GM08714 (cell line): ENCODE results near the gene ITGB8.

ENCODE experiments used
- H3K4me3 ChIP-seq: fragments of 200-500 bp; sonication (Bioruptor generic); 2 replicates; pipeline ENCODE4 v1.5.1; 2014; ENCODE audit warnings: mild to moderate bottlenecking, low read length, inconsistent platforms
- ZNF274 ChIP-seq: IDR thresholded peaks from 2 replicates; pipeline ENCODE4 v1.6.1; 2012; ENCODE audit warnings: mild to moderate bottlenecking, low read depth, low read length

ITGB8 gene

GRCh38 chr7:20438694-20439376, 108.1 kb downstream of the ITGB8 start:
- no peak for TF ChIP-seq ZNF274
- H3K4me3 ChIP-seq = no peak overlapping the region; the same call in 1 of the 2 replicates

GRCh38 chr7:20439416-20440185, 108.9 kb downstream of the ITGB8 start:
- no peak for TF ChIP-seq ZNF274

GRCh38 chr7:20440472-20441105, 109.9 kb downstream of the ITGB8 start:
- H3K4me3 ChIP-seq = no peak overlapping the region

More at GRCh38 chr7:20439416-20440185, 108.9 kb downstream of the ITGB8 start:
- H3K4me3 ChIP-seq = no peak overlapping the region

GRCh38 chr7:20441346-20441745, 110.6 kb downstream of the ITGB8 start:
- TF ChIP-seq ZNF274 = no peak
- H3K4me3 ChIP-seq = no peak overlapping the region

More at GRCh38 chr7:20440472-20441105, 109.9 kb downstream of the ITGB8 start:
- TF ChIP-seq ZNF274 = no peak

GRCh38 chr7:20441991-20442441, 111.3 kb downstream of the ITGB8 start:
- no peak for TF ChIP-seq ZNF274
- H3K4me3 ChIP-seq = no peak overlapping the region

GRCh38 chr7:20442951-20443350, 112.3 kb downstream of the ITGB8 start:
- H3K4me3 ChIP-seq = no peak overlapping the region
- TF ChIP-seq ZNF274 = no peak

GRCh38 chr7:20444030-20444800, 113.5 kb downstream of the ITGB8 start:
- no peak for TF ChIP-seq ZNF274
- no peak overlapping the region for H3K4me3 ChIP-seq

GRCh38 chr7:20447021-20447650, 116.4 kb downstream of the ITGB8 start:
- no peak overlapping the region for H3K4me3 ChIP-seq
- TF ChIP-seq ZNF274 = no peak

- no peak for TF ChIP-seq ZNF274
- H3K4me3 ChIP-seq = no peak overlapping the region
These were observed 118.5 kb downstream of the ITGB8 start for GRCh38 chr7:20449176-20449575.

- H3K4me3 ChIP-seq = no peak overlapping the region
- TF ChIP-seq ZNF274 = no peak
These were observed 119.8 kb downstream of the ITGB8 start for GRCh38 chr7:20450536-20450935.

- no peak overlapping the region for H3K4me3 ChIP-seq
- no peak for TF ChIP-seq ZNF274
These were observed 123.5 kb downstream of the ITGB8 start for GRCh38 chr7:20454202-20454601.

- H3K4me3 ChIP-seq = no peak overlapping the region
- no peak for TF ChIP-seq ZNF274
These were observed 126.0 kb downstream of the ITGB8 start for GRCh38 chr7:20456701-20457100.

GRCh38 chr7:20458521-20458920, 127.8 kb downstream of the ITGB8 start:
- no peak for TF ChIP-seq ZNF274

GRCh38 chr7:20459419-20459818, 128.7 kb downstream of the ITGB8 start:
- TF ChIP-seq ZNF274 = no peak
- H3K4me3 ChIP-seq = no peak overlapping the region

More at GRCh38 chr7:20458521-20458920, 127.8 kb downstream of the ITGB8 start:
- H3K4me3 ChIP-seq = no peak overlapping the region
